OCI-M1 (cell line): Measurements from ENCODE around the gene UNC80.

Experiments
- DNase-seq: peaks from one replicate; lab custom pipeline; 2025; lab: John Stamatoyannopoulos, UW

UNC80 gene

GRCh38 chr2:209817844-209818271 is 46.2 kb downstream of the UNC80 start:
- DNase-seq: no peak

GRCh38 chr2:209818939-209819338 is 47.3 kb downstream of the UNC80 start:
- no peak for DNase-seq

DNA sequence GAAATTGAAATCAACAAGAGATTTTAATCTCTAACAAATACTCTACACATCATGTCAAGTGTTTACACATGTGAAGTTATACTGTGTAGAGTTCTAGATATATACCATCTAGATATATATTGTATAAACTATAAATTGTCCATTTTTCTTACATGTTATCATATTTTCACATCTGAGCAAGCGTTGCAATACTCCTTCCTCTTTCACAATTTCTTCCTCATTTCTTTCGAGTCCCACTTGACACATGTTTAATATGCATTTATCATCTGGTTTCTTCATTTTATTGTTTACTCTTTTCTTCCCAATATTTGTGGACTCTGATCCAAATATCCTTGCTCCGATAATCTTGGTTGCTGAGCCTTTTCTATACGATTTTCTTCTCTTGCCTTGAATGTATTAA is 50.2 kb downstream of the UNC80 start:
- DNase-seq: peak; percentile 53

GRCh38 chr2:209823484-209823883 is 51.9 kb downstream of the UNC80 start:
- no peak for DNase-seq

- DNase-seq: no peak
Observed at GRCh38 chr2:209824391-209824790, 52.8 kb downstream of the UNC80 start.

DNA sequence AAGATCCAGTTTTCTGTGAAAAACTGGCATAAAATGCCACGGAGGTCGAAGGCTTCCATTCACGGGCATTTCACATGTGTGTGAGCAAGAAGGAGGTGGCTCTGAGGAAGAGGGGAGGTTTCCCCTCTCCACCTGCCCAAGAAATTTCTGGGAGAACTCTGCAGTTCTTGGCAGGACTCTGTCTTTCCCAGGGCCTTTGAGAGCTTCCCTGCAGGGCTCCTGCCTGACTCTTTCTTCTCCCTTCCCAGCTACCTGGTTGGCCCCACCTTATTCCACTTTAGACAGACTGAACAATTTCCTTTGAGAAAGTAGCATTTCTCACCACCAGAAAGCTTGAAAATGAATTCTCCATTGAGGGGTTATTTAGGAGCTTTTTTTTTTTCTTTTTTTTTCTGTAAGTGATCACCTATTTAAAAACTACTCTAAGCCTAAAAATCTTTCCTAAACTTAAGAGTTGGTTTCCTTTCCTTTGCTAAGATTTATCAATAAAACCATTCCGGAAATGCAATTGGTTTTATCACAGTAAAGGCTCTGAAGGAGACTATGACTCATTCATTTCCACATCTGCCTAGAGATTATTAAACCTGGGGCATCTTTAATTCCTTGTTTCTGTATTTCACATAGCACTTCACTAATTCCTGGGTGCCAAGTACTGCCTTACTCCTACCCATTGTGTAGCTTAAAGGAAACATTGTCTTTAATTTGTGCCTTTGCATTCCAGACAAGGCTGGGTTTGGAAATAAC is 59.3 kb downstream of the UNC80 start:
- peak; percentile 22 for DNase-seq

DNA sequence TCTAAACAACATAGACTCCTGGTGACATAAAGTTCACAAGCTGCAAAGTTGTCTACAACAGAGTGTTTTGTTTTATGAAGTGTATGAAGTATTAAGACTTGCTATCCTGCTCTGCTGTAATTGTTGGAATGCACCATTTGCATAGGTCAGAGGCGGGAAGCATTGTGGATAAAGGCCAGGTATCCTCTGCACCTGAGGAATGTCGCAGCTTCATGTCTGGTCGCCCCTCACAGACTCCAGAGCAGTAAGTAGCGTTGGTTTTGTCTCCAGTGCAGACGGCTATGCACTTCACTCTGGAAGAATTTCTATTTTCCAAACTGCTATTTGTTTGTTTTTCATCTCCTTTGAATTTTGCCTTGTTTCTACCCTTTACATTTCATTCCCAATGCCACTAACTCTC is 63.1 kb downstream of the UNC80 start:
- DNase-seq: no peak

DNA sequence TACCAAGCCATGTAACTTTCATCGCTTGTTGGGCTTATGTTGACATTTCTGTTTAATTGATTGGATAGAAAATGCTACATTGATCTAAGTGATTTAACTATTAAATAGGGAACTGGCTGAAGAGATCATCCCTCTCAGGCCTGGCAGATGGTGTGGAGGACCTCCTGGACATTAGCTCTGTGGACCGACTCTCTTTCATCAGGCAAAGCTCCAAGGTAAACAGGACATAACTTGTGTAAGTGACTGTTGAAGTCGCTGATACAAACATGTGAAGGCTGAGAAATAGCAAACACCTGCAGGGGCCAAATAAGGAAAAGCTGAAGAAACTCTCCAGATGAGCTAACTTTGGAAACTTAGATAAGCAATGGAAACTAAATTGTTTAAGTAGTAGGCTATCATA is 68.8 kb downstream of the UNC80 start:
- no peak for DNase-seq

DNA sequence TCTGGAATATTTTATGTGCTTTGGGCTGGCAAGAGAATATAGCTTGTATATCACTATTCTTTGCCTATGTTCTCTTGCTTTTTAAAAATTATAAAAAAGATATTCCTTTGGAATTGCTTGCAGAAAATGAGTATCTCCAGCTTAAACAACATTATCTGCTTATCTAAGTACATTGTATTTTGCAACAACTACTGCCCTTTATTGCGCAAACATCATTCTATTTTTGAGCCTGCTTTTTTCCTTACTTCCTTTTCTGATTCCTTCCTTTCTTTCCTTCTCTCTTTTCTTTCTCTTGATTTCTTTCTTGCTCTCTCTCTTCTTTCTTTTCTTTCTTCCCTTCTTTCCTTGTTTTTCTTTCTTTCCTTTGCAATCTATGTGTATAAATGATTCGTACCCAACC is 74.0 kb downstream of the UNC80 start:
- peak; percentile 21 for DNase-seq

DNA sequence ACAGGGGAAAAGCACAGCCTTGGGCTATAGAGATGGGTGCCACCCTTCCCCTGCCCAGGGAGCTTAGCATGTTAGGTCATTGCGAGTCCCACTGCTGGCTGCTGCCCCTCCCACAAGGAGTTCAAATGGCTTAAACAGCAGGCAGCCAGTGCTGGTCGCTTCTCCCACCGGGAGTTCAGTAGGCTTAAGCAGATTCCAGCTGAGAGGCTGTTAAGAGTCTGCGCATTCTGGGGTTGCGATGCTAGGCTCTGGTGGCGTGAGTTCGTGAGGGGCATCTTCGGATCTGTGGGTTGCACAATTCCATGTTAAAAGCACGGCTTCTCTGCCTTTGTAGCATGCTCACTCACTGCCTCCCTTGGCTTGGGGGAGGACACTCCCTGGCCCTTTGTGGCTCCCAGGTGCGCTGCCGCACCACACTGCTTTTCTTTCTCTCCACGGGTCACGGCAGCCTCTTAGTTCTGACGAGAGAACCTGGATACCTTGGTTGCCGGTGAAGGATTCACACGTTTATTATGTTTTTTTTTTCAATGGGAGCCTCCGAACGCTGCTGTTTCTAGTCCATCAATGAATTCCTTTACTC is 93.2 kb downstream of the UNC80 start:
- DNase-seq: no peak

- no peak for DNase-seq
Observed at GRCh38 chr2:209868271-209868994, 96.8 kb downstream of the UNC80 start.

- no peak for DNase-seq
Observed at GRCh38 chr2:209870067-209870466, 98.4 kb downstream of the UNC80 start.

DNA sequence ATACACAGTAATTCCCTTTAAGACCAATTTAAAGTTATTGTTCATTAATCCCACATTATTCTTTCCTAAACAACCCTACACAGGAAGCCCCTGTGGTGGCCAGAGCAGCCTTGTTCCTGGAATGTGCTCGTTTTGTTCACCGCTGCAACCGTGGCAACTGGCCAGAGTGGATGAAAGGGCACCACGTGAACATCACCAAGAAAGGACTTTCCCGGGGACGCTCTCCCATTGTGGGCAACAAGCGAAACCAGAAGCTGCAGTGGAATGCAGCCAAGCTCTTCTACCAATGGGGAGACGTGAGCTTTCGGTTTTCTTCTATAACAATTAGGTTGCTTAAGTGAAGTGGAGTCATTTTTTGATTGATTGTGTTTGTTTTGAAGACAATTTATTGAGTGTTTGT is 101.0 kb downstream of the UNC80 start:
- DNase-seq: peak; percentile 90

GRCh38 chr2:209875270-209875669 is 103.6 kb downstream of the UNC80 start:
- DNase-seq: no peak

- no peak for DNase-seq
Observed at GRCh38 chr2:209876211-209876610, 104.6 kb downstream of the UNC80 start.

GRCh38 chr2:209878701-209879100 is 107.1 kb downstream of the UNC80 start:
- no peak for DNase-seq

DNA sequence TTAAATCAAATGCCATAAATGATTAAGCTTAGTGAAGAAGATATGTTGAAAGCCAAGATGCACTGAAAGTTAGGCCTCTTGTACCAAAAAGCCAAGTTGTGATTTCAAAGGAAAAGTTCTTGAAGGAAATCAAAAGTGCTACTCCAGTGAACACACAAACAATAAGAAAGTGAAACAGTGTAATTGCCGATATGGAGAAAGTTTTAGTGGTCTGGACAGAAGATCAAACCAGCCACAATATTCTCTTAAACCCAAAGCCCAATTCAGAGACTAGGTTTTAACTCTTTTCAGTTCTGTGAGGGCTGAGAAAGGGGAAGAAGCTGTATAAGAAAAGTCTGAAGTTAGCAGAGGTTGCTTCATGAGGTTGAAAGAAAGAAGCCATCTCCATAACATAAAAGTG is 129.0 kb downstream of the UNC80 start:
- no peak for DNase-seq

DNA sequence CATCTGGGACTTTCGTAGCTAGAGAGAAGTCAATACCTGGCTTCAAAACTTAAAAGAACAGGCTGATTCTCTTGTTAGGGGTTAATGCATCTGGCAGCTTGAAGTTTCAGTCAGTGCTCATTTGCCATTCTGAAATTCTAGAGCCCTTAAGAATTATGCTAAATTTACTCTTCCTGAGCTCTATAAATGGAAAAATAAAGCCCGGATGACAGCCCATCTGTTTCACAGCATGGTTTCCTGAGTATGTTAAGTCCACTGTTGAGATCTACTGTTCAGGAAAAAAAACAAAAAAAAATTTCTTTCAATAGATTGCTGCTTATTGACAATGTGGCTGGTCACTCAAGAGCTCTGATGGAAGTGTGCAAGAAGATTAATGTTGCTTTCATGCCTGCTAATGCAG is 129.5 kb downstream of the UNC80 start:
- DNase-seq: no peak

DNA sequence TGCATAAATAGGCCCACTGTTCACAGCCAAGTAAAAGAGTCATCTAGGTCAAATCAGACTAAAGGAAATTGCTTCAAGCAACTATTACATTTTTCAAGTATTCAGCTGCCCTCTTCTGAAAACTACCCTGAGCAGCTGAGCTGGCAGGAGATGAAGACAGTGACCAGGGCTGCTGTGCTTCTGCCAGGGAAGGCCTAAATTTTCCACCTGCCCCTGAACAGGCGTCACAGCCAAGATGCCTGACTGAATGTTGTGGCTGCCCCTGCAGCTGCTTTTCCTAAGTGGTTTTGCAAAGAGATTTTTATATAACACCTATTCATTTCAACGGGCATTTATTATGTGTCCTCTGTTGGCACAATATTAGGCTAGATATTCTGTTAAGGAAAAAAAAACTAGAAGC is 134.1 kb downstream of the UNC80 start:
- DNase-seq: no peak

DNA sequence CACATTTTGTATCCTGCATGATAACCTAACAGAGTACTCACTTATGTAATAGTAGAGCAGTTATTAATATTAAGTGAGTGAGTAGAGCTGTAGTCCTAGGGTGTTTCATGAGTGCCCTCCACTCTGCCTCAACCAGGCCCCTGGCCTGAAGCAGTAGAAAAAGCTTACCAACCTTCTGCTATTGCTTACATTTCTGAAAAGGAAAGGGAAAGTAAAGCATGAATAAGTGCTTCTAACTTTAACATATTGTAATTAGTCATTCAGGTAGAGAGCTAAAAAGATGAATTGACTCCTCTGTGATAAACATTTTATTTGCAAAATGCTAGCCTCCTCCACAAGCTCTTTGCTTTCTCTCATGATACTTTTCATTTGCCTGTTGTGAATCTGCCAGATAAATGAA is 136.1 kb downstream of the UNC80 start:
- DNase-seq: no peak

GRCh38 chr2:209908511-209908910 is 136.9 kb downstream of the UNC80 start:
- no peak for DNase-seq

DNA sequence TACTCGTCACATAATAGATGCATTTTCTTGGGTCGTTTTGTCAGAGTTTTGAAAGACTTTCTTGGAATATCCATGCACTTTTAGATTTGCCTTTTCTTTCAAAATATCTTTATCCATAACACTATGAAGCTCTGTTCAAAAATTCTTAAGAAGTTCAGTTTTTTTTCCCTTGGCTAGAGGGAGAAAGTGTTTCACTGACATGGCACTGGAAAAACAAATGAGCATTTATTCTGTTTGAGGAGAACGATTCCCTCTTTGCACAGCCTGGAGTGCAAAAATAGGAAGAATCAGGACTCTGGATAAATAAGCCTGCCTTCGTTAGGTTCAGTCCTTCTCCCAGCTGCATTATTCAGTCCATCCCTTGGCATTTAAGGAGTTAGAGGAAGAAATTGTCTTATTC is 139.9 kb downstream of the UNC80 start:
- DNase-seq: no peak

DNA sequence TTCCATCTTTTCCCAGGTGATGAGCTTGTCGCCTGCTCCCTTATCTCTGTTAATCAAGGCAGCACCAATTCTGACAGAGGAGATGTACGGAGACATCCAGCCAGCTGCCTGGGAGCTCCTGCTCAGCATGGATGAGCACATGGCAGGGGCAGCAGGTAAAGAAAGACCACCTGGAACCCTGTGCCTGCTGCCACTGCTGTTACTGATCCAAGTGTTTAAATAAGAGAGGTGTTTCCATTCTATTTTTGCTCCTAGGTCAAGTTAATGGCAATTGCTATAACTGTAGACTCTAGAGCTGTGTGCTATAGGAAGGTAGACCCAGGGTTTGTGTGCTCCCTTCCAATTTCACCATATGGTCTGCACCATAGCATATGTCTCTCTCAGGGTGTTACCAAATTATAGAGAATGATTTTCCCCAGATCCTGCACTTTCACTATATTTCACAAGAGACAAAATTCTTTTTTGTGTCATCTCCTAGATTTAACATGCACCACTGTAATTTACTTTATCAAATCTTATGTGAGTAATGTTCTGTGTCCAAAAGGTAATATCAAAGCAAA is 142.2 kb downstream of the UNC80 start:
- no peak for DNase-seq
